GM13976 (cell line): ENCODE data around the gene OAT.

Experiments
- DNase-seq: peaks from one replicate; pipeline ENCODE4 v3.0.0; 2012; ENCODE audit warnings: low spot score
- in situ Hi-C: fragments of 300-500 bp; cut with MboI; formaldehyde crosslinking; loops from one replicate; pipeline ENCODE4 v1.12.0; 2022; ENCODE audit warnings: low sequenced_read_pairs, mixed read lengths, inconsistent platforms; ENCODE audit not compliant: unreplicated experiment
- TF ChIP-seq, protein P1 (sequence below): IDR thresholded peaks from 2 replicates; pipeline ENCODE4 v1.5.1; 2012; ENCODE audit warnings: borderline replicate concordance, mild to moderate bottlenecking; ENCODE audit not compliant: insufficient read depth; ENCODE audit errors: extremely low read depth, missing control alignments, control extremely low read depth

The OAT gene

DNA sequence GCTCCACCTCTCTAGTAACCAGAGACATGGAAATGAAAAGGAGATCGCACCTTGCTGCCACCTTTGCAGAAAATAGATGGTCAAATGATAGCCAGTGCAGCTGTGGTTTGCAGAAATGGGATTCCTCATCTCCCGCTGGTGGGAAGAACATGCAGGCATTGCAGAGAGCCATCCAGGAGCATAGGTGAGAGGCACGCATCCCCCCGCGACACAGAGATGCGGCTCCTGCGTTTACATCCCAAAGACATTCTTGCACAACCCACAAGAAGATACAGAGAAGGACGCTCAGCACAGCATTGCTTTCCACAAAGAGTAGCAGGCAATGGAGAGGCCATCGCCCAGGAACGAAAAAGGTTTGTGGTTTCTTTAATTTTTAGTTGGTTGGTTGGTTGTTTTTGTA lies 56.2 kb downstream of the OAT start:
- TF ChIP-seq, protein P1, sequence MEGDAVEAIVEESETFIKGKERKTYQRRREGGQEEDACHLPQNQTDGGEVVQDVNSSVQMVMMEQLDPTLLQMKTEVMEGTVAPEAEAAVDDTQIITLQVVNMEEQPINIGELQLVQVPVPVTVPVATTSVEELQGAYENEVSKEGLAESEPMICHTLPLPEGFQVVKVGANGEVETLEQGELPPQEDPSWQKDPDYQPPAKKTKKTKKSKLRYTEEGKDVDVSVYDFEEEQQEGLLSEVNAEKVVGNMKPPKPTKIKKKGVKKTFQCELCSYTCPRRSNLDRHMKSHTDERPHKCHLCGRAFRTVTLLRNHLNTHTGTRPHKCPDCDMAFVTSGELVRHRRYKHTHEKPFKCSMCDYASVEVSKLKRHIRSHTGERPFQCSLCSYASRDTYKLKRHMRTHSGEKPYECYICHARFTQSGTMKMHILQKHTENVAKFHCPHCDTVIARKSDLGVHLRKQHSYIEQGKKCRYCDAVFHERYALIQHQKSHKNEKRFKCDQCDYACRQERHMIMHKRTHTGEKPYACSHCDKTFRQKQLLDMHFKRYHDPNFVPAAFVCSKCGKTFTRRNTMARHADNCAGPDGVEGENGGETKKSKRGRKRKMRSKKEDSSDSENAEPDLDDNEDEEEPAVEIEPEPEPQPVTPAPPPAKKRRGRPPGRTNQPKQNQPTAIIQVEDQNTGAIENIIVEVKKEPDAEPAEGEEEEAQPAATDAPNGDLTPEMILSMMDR = no peak
- in situ Hi-C loops = no loop called here
- no peak for DNase-seq

GRCh38 chr10:124359336-124359832 lies 59.3 kb downstream of the OAT start:
- TF ChIP-seq, protein P1 = no peak
- in situ Hi-C loops = no loop called here
- no peak for DNase-seq

DNA sequence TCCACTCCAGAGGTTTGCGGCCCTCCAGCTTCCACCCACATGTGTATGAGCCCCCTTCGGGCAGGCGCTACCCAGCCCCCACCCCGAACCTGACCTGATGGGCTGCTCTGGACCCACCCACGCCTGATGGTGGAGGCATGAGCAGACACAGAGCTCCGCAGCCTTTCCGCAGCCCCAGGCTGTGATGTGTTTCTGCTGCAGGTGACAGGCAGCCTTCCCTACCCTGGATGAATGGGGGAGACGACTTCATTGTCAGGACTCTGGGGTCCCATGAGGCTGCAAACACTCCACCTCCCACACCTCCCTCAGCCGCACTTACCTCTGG lies 61.2 kb downstream of the OAT start:
- in situ Hi-C loops = no loop called here
- no peak for DNase-seq
- TF ChIP-seq, protein P1 = no peak

GRCh38 chr10:124356701-124357560 lies 61.8 kb downstream of the OAT start:
- in situ Hi-C loops = no loop called here
- TF ChIP-seq, protein P1 = no peak
- DNase-seq = no peak

DNA sequence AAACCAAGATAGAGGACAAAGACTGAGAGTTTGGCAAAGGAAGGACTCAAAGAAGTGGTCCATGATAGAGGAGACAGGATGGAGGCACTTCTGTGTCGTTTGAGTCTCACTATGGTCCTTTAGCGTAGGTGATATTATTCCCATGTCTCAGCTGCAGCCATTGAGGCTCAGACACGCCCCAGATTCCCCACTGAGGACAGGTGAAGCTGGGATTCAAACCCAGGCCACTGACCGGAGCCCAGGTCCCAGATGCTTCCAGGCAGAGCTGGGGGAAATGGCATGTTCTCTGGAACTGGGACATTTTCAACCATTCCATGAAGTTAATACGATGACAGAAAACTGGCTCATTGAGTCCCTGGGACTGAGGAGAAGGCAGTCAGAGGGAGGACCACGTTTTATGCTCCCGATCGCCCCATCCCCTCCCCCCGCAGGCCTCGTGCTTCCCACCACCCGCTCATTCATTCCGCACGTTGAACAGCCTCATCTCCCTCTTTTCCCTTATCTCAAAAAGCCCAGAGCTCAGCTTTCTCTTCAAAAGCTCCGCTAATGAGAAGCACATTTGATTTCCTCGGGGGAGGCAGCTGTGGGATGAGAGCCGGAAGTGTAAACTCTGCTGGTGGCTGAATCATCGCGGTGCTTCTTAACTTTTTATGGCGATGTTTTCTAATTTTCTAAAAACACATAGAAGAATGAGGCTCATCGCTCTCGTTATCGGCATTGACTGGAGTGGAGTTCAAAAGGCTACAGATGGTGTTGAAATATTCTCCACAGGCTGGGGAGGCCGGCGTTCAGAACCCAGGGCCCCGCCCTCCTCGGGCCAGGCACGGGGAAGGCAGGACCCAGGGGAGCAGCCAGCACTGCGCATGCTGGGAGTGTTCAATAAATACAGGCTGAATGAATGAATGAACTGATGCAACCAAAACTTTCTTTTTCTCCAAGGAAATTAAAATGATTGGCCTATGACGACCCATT lies 64.0 kb downstream of the OAT start:
- DNase-seq = peak; percentile 65
- TF ChIP-seq, protein P1 = no peak
- in situ Hi-C loops = no loop called here

- in situ Hi-C loops = no loop called here
- DNase-seq = no peak
- TF ChIP-seq, protein P1 = no peak
These were observed 64.8 kb downstream of the OAT start for GRCh38 chr10:124353896-124354295.
